GM19468 (cell line): ENCODE measurements around the gene NDUFAF8.

ENCODE experiments used
- ATAC-seq: cut with Tn5 transposase; IDR thresholded peaks from one replicate; pipeline ENCODE4 v1.9.1; 2021; ENCODE audit warnings: mild to moderate bottlenecking, moderate library complexity, moderate number of reproducible peaks; ENCODE audit not compliant: unreplicated experiment; ENCODE audit errors: extremely low read depth

NDUFAF8 gene

GRCh38 chr17:81263371-81264181 is 24.5 kb downstream of the NDUFAF8 start:
- no peak for ATAC-seq

- ATAC-seq, result no peak
Observed at GRCh38 chr17:81264640-81265039, 25.5 kb downstream of the NDUFAF8 start.

GRCh38 chr17:81265576-81265975 is 26.5 kb downstream of the NDUFAF8 start:
- no peak for ATAC-seq

GRCh38 chr17:81267390-81268067 is 28.4 kb downstream of the NDUFAF8 start:
- ATAC-seq, result no peak

- ATAC-seq, result no peak
Observed at GRCh38 chr17:81270279-81270678, 31.2 kb downstream of the NDUFAF8 start.

- no peak for ATAC-seq
Observed at GRCh38 chr17:81271226-81271625, 32.1 kb downstream of the NDUFAF8 start.

GRCh38 chr17:81272616-81273015 is 33.5 kb downstream of the NDUFAF8 start:
- no peak for ATAC-seq

GRCh38 chr17:81273698-81274470 is 34.8 kb downstream of the NDUFAF8 start:
- no peak for ATAC-seq

GRCh38 chr17:81274471-81274855 is 35.3 kb downstream of the NDUFAF8 start:
- ATAC-seq, result no peak

GRCh38 chr17:81276781-81277180 is 37.7 kb downstream of the NDUFAF8 start:
- no peak for ATAC-seq

GRCh38 chr17:81277421-81277820 is 38.3 kb downstream of the NDUFAF8 start:
- no peak for ATAC-seq

- no peak for ATAC-seq
Observed at GRCh38 chr17:81277946-81278693, 39.0 kb downstream of the NDUFAF8 start.

GRCh38 chr17:81278831-81279230 is 39.7 kb downstream of the NDUFAF8 start:
- no peak for ATAC-seq

- no peak for ATAC-seq
Observed at GRCh38 chr17:81279278-81280275, 40.5 kb downstream of the NDUFAF8 start.

- ATAC-seq, result no peak
Observed at GRCh38 chr17:81280571-81280970, 41.5 kb downstream of the NDUFAF8 start.

GRCh38 chr17:81282141-81282540 is 43.0 kb downstream of the NDUFAF8 start:
- no peak for ATAC-seq

GRCh38 chr17:81282876-81283275 is 43.8 kb downstream of the NDUFAF8 start:
- no peak for ATAC-seq

- ATAC-seq, result no peak
Observed at GRCh38 chr17:81285179-81285878, 46.2 kb downstream of the NDUFAF8 start.
